HG02970 (cell line): ENCODE measurements around the gene ELAVL3.
"Not testable (repeated sequence)": the region's sequence is repeated elsewhere in the genome, so short reads cannot be mapped to it uniquely, and the experiment has no call there.

Source experiments
- ATAC-seq: cut with Tn5 transposase; IDR thresholded peaks from one replicate; pipeline ENCODE4 v1.9.1; 2021; ENCODE audit warnings: mild to moderate bottlenecking, moderate library complexity, moderate number of reproducible peaks; ENCODE audit not compliant: unreplicated experiment, low FRiP score

The ELAVL3 gene

GRCh38 chr19:11489378-11489777 lies 8.5 kb upstream of the ELAVL3 start:
- no peak for ATAC-seq

GRCh38 chr19:11486661-11487503 lies 6.0 kb upstream of the ELAVL3 start:
- ATAC-seq, result no peak

GRCh38 chr19:11485245-11485837 lies 4.5 kb upstream of the ELAVL3 start:
- no peak for ATAC-seq

- ATAC-seq, result no peak
Observed at GRCh38 chr19:11483366-11484111, 2.7 kb upstream of the ELAVL3 start.

GRCh38 chr19:11482384-11483050 lies 1.7 kb upstream of the ELAVL3 start:
- ATAC-seq, result peak; percentile 61

- ATAC-seq, result peak; percentile 51
Observed at GRCh38 chr19:11481534-11482383, 913 bp upstream of the ELAVL3 start.

- no peak for ATAC-seq
Observed at GRCh38 chr19:11479898-11480714, 740 bp downstream of the ELAVL3 start.

GRCh38 chr19:11479090-11479897 lies 1.6 kb downstream of the ELAVL3 start:
- no peak for ATAC-seq

- ATAC-seq, result no peak
Observed at GRCh38 chr19:11478167-11479089, 2.4 kb downstream of the ELAVL3 start.

- ATAC-seq, result no peak
Observed at GRCh38 chr19:11475861-11476260, 5.0 kb downstream of the ELAVL3 start.

GRCh38 chr19:11475343-11475742 lies 5.5 kb downstream of the ELAVL3 start:
- ATAC-seq, result not testable (repeated sequence)

- no peak for ATAC-seq
Observed at GRCh38 chr19:11473725-11474124, 7.1 kb downstream of the ELAVL3 start.

GRCh38 chr19:11468266-11468845 lies 12.5 kb downstream of the ELAVL3 start:
- ATAC-seq, result not testable (repeated sequence)

- no peak for ATAC-seq
Observed at GRCh38 chr19:11465600-11465999, 15.2 kb downstream of the ELAVL3 start.

- ATAC-seq, result no peak
Observed at GRCh38 chr19:11464333-11465265, 16.2 kb downstream of the ELAVL3 start.

- ATAC-seq, result no peak
Observed at GRCh38 chr19:11463391-11463790, 17.5 kb downstream of the ELAVL3 start.
